Panc1 (cell line): ENCODE data around the gene CFAP141. TPM values are rescaled to one million over a fixed set of nuclear protein-coding genes. Genes with fewer than 3 reads are reported as not detected.

Source experiments
- microRNA-seq: library from miRNA; unstranded; fragments of <30 nt; microRNA quantifications from one replicate; pipeline ENCODE4 v1.1.0, GENCODE V29; 2020; ENCODE audit not compliant: unreplicated experiment
- total RNA-seq: library from RNA; stranded (reverse); gene quantifications from one replicate; pipeline ENCODE4 v1.2.1, GENCODE V29; 2021; ENCODE audit not compliant: unreplicated experiment

CFAP141 gene
- total RNA-seq, 1 experiment from 2014 or later, result not detected

Small RNAs within 50 kb of the gene (microRNA-seq; reads per million reads assigned to microRNA genes)
- gene MIR190B, result 9.8 reads per million, percentile 29 among the genes with 10 or more reads in this experiment

Other genes starting within 250 kb of the CFAP141 start
- gene CRTC2, start 247.7 kb downstream of the CFAP141 start, total RNA-seq, result 39.3 TPM
- gene SLC39A1, start 242.8 kb downstream of the CFAP141 start, total RNA-seq, result 158 TPM
- gene CREB3L4, start 238.4 kb downstream of the CFAP141 start, total RNA-seq, result 12.3 TPM
- 134 TPM for gene JTB, start 228.7 kb downstream of the CFAP141 start, total RNA-seq
- gene RAB13, start 220.0 kb downstream of the CFAP141 start, total RNA-seq, result 70.6 TPM
- gene RPS27, start 215.6 kb downstream of the CFAP141 start, total RNA-seq, result 1,095 TPM
- gene NUP210L, start 51.3 kb downstream of the CFAP141 start, total RNA-seq, result 0.05 TPM
- 545 TPM for gene TPM3, start 14.2 kb downstream of the CFAP141 start, total RNA-seq
- gene UBAP2L, start 14.6 kb upstream of the CFAP141 start, total RNA-seq, result 227 TPM
- 110 TPM for gene HAX1, start 66.3 kb upstream of the CFAP141 start, total RNA-seq
- not detected for gene AQP10, start 114.8 kb upstream of the CFAP141 start, total RNA-seq
- 14.7 TPM for gene ATP8B2, start 119.2 kb upstream of the CFAP141 start, total RNA-seq
- 12.2 TPM for gene IL6R, start 199.0 kb upstream of the CFAP141 start, total RNA-seq